Loucy (cell line): ENCODE measurements around the gene FAM193B.

Experiments used
- EZH2phosphoT487 ChIP-seq: fragments of 200-600 bp; IDR thresholded peaks from 2 replicates; pipeline ENCODE4 v1.6.1; 2018; ENCODE audit warnings: antibody characterized with exemption, mild to moderate bottlenecking, moderate library complexity, borderline replicate concordance
- TF ChIP-seq, protein P1 (sequence below): fragments of 200-600 bp; sonication (generic); conservative IDR thresholded peaks from 2 replicates; pipeline ENCODE4 v1.5.1; 2014; ENCODE audit warnings: mild to moderate bottlenecking, antibody characterized with exemption, low read length

- TF ChIP-seq, protein P1, sequence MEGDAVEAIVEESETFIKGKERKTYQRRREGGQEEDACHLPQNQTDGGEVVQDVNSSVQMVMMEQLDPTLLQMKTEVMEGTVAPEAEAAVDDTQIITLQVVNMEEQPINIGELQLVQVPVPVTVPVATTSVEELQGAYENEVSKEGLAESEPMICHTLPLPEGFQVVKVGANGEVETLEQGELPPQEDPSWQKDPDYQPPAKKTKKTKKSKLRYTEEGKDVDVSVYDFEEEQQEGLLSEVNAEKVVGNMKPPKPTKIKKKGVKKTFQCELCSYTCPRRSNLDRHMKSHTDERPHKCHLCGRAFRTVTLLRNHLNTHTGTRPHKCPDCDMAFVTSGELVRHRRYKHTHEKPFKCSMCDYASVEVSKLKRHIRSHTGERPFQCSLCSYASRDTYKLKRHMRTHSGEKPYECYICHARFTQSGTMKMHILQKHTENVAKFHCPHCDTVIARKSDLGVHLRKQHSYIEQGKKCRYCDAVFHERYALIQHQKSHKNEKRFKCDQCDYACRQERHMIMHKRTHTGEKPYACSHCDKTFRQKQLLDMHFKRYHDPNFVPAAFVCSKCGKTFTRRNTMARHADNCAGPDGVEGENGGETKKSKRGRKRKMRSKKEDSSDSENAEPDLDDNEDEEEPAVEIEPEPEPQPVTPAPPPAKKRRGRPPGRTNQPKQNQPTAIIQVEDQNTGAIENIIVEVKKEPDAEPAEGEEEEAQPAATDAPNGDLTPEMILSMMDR, result no peak
- no peak for TF ChIP-seq EZH2phosphoT487
Measured at GRCh38 chr5:177474846-177475562, 79.4 kb downstream of the FAM193B start.
